Naive thymus-derived CD4-positive, alpha-beta T cell (primary cell): ENCODE data around the gene MLYCD. TPM values are rescaled to one million over a fixed set of nuclear protein-coding genes. Genes with fewer than 3 reads are reported as not detected.

Source experiments
- ATAC-seq: fragments of 150-1000 bp; cut with Tn5 transposase; 2 replicates; pipeline ENCODE4 v1.10.0; 2021; ENCODE audit warnings: mild to moderate bottlenecking, moderate library complexity
- CTCF ChIA-PET: fragments of 350-600 bp; sonication (Branson Sonifier 250); formaldehyde crosslinking; loops from one replicate; lab custom pipeline; 2021; ENCODE audit warnings: antibody characterized with exemption; lab: Charles Lee
- POLR2A ChIA-PET: fragments of 350-600 bp; sonication (Branson Sonifier 250); formaldehyde crosslinking; loops from one replicate; lab custom pipeline; 2021; ENCODE audit warnings: antibody characterized with exemption, inconsistent platforms; lab: Charles Lee
- DNase-seq, 9 donors: peaks; one replicate each; pipeline versions ENCODE4 v3.0.0 to v3.0.0-alpha.2; 2020 to 2022; ENCODE audit warnings: mixed read lengths in 1 of 9
- H3K27ac ChIP-seq: one replicate; pipeline ENCODE4 v1.7.0; 2013; ENCODE audit warnings: mild to moderate bottlenecking, low read depth, low read length, moderate library complexity
- H3K27me3 ChIP-seq, 2 donors: one replicate each; pipeline ENCODE4 v1.7.0; 2013; ENCODE audit warnings: low read length in 2 of 2, mild to moderate bottlenecking in 2 of 2, moderate library complexity in 2 of 2; ENCODE audit not compliant: control insufficient read depth in 2 of 2, insufficient read depth in 2 of 2
- H3K36me3 ChIP-seq, 3 experiments: 1 replicate in 2 of 3; 2 replicates in 1 of 3; pipeline ENCODE4 v1.7.0; 2013; ENCODE audit warnings: low read length in 3 of 3, mild to moderate bottlenecking in 3 of 3, moderate library complexity in 1 of 3; ENCODE audit not compliant: insufficient read depth in 3 of 3, control insufficient read depth in 2 of 3
- H3K4me1 ChIP-seq, 2 donors: one replicate each; pipeline ENCODE4 v1.7.0; 2013; ENCODE audit warnings: low read length in 2 of 2, mild to moderate bottlenecking in 2 of 2, moderate library complexity in 1 of 2; ENCODE audit not compliant: control insufficient read depth in 2 of 2, insufficient read depth in 2 of 2
- H3K4me3 ChIP-seq: 2 replicates; pipeline ENCODE4 v1.7.0; 2013; ENCODE audit warnings: mild to moderate bottlenecking, low read length
- H3K9me3 ChIP-seq, 3 experiments: 1 replicate in 2 of 3; 2 replicates in 1 of 3; pipeline ENCODE4 v1.7.0; 2013; ENCODE audit warnings: low read length in 3 of 3; ENCODE audit not compliant: control insufficient read depth in 2 of 3
- H3K27ac Mint-ChIP-seq, 9 donors: one replicate each; pipeline ENCODE4 v1.8.0; 2020 to 2022; ENCODE audit warnings: mixed read lengths in 9 of 9, mild to moderate bottlenecking in 8 of 9, moderate library complexity in 5 of 9, inconsistent platforms in 2 of 9
- H3K27me3 Mint-ChIP-seq, 5 donors: one replicate each; pipeline ENCODE4 v1.8.0; 2021 to 2022; ENCODE audit warnings: mixed read lengths in 5 of 5, mild to moderate bottlenecking in 1 of 5
- H3K36me3 Mint-ChIP-seq, 5 donors: one replicate each; pipeline ENCODE4 v1.8.0; 2020 to 2022; ENCODE audit warnings: mixed read lengths in 5 of 5, mild to moderate bottlenecking in 3 of 5, inconsistent platforms in 1 of 5
- H3K4me1 Mint-ChIP-seq, 7 donors: one replicate each; pipeline ENCODE4 v1.8.0; 2020 to 2022; ENCODE audit warnings: mixed read lengths in 7 of 7, mild to moderate bottlenecking in 3 of 7, inconsistent platforms in 1 of 7
- H3K4me3 Mint-ChIP-seq, 10 donors: one replicate each; pipeline ENCODE4 v1.8.0; 2020 to 2022; ENCODE audit warnings: mild to moderate bottlenecking in 10 of 10, mixed read lengths in 10 of 10, moderate library complexity in 6 of 10, inconsistent platforms in 2 of 10
- H3K9me3 Mint-ChIP-seq, 11 donors: one replicate each; pipeline ENCODE4 v1.8.0; 2020 to 2022; ENCODE audit warnings: mixed read lengths in 11 of 11, mild to moderate bottlenecking in 4 of 11, inconsistent platforms in 1 of 11, moderate library complexity in 1 of 11
- intact Hi-C, 2 donors: fragments of 100-400 bp; cut with micrococcal nuclease; formaldehyde crosslinking; loops; one replicate each; pipeline ENCODE4 v1.15.1; 2023
- polyA plus RNA-seq, 2 donors: library from polyadenylated mRNA; unstranded; fragments of 300-500 nt; fragmentation: Illumina TruSeq; gene quantifications; one replicate each; pipeline ENCODE4 v1.2.3, GENCODE V29; 2021
- total RNA-seq, 6 experiments: library from RNA in 5 of 6; stranded (reverse) in 5 of 6; gene quantifications; 1 replicate in 5 of 6; 2 replicates in 1 of 6; pipeline ENCODE4 v1.2.3 and lab custom pipeline; 2021 to 2026

Gene MLYCD
- total and polyA plus RNA-seq, 7 experiments from 2014 or later = 1.8 to 11.4 (median 6.7) TPM

- H3K4me3 ChIP-seq = no peak overlapping the region
- ChIA-PET POLR2A (no interaction called here), CTCF (no interaction called here)
- H3K27me3 Mint-ChIP-seq = peaks cover 0 to 18% (median under 1%) of the 10 kb centered on the region in 5 donors
- no peaks in the 10 kb centered on the region for H3K9me3 ChIP-seq
- no peaks in the 10 kb centered on the region for H3K4me1 ChIP-seq
- DNase-seq (no peak), ATAC-seq (no peak)
- no peaks in the 10 kb centered on the region for H3K27me3 ChIP-seq
- no peak overlapping the region for H3K27ac ChIP-seq
- H3K9me3 Mint-ChIP-seq = peaks cover 0 to 2% (median 0%) of the 10 kb centered on the region in 11 donors
- no peak overlapping the region for H3K4me3 Mint-ChIP-seq
- H3K36me3 ChIP-seq = no peaks in the 10 kb centered on the region
- intact Hi-C loops = no loop called here
- H3K27ac Mint-ChIP-seq = no peak overlapping the region
- no peaks in the 10 kb centered on the region for H3K4me1 Mint-ChIP-seq
- no peaks in the 10 kb centered on the region for H3K36me3 Mint-ChIP-seq
Measured at GRCh38 chr16:83854420-83854819, 44.5 kb upstream of the MLYCD start.

GRCh38 chr16:83856792-83857191, 42.1 kb upstream of the MLYCD start:
- Mint-ChIP-seq H3K9me3 (peaks cover 0 to 2% (median 0%) of the 10 kb centered on the region in 11 donors), H3K27me3 (peaks cover 0 to 16% (median 0%) of the 10 kb centered on the region in 5 donors), H3K4me3 (no peak overlapping the region), H3K36me3 (no peaks in the 10 kb centered on the region), H3K27ac (no peak overlapping the region), H3K4me1 (no peaks in the 10 kb centered on the region)
- Histone ChIP-seq H3K9me3 (no peaks in the 10 kb centered on the region), H3K4me3 (no peak overlapping the region), H3K4me1 (no peaks in the 10 kb centered on the region), H3K27ac (no peak overlapping the region), H3K36me3 (no peaks in the 10 kb centered on the region), H3K27me3 (no peaks in the 10 kb centered on the region)
- ATAC-seq (no peak), DNase-seq (no peak)
- intact Hi-C loops = no loop called here
- ChIA-PET CTCF (no interaction called here), POLR2A (no interaction called here)

- no peak for ATAC-seq
Measured at GRCh38 chr16:83859265-83859664, 39.6 kb upstream of the MLYCD start.

GRCh38 chr16:83862661-83863060, 36.3 kb upstream of the MLYCD start:
- ChIA-PET POLR2A (no interaction called here), CTCF (interaction anchor here (1.3 kb wide), 1 partner anchor 13 kb away, joined by 4 read pairs; no protein-coding TSS in a partner anchor)
- intact Hi-C loops = no loop called here
- Mint-ChIP-seq H3K27ac (no peak overlapping the region), H3K27me3 (peaks cover 11 to 23% (median 13%) of the 10 kb centered on the region in 5 donors), H3K36me3 (peaks cover 0 to 14% (median 6%) of the 10 kb centered on the region in 5 donors), H3K4me3 (no peak overlapping the region), H3K4me1 (peaks cover 0 to 3% (median 0%) of the 10 kb centered on the region in 7 donors), H3K9me3 (peaks cover 0 to 19% (median 11%) of the 10 kb centered on the region in 11 donors)
- H3K36me3 ChIP-seq = no peaks in the 10 kb centered on the region
- ATAC-seq (no peak), DNase-seq (no peak)
- no peaks in the 10 kb centered on the region for H3K9me3 ChIP-seq
- no peak overlapping the region for H3K4me3 ChIP-seq
- no peaks in the 10 kb centered on the region for H3K27me3 ChIP-seq
- no peaks in the 10 kb centered on the region for H3K4me1 ChIP-seq
- H3K27ac ChIP-seq = no peak overlapping the region

More at GRCh38 chr16:83859265-83859664, 39.6 kb upstream of the MLYCD start:
- Histone ChIP-seq H3K4me1 (no peaks in the 10 kb centered on the region), H3K4me3 (no peak overlapping the region), H3K36me3 (no peaks in the 10 kb centered on the region), H3K9me3 (no peaks in the 10 kb centered on the region), H3K27me3 (no peaks in the 10 kb centered on the region), H3K27ac (no peak overlapping the region)
- Mint-ChIP-seq H3K27me3 (peaks cover 0 to 10% (median 0%) of the 10 kb centered on the region in 5 donors), H3K9me3 (peaks cover 0 to 6% (median 0%) of the 10 kb centered on the region in 11 donors), H3K4me1 (no peaks in the 10 kb centered on the region), H3K27ac (no peak overlapping the region), H3K4me3 (no peak overlapping the region), H3K36me3 (peaks cover 0 to 4% (median 0%) of the 10 kb centered on the region in 5 donors)
- ChIA-PET CTCF (no interaction called here), POLR2A (no interaction called here)
- intact Hi-C loops = no loop called here
- DNase-seq = no peak

- no peak overlapping the region for H3K4me3 ChIP-seq
- H3K4me1 ChIP-seq = no peaks in the 10 kb centered on the region
- DNase-seq (no peak), ATAC-seq (no peak)
- Mint-ChIP-seq H3K27me3 (peaks cover 11 to 25% (median 22%) of the 10 kb centered on the region in 5 donors), H3K4me3 (no peak overlapping the region), H3K27ac (no peak overlapping the region), H3K4me1 (peaks cover 0 to 3% (median 0%) of the 10 kb centered on the region in 7 donors), H3K36me3 (peaks cover 0 to 14% (median 6%) of the 10 kb centered on the region in 5 donors), H3K9me3 (peaks cover 0 to 20% (median 11%) of the 10 kb centered on the region in 11 donors)
- no peaks in the 10 kb centered on the region for H3K27me3 ChIP-seq
- no peak overlapping the region for H3K27ac ChIP-seq
- intact Hi-C loops = no loop called here
- ChIA-PET CTCF (no interaction called here), POLR2A (no interaction called here)
- H3K36me3 ChIP-seq = no peaks in the 10 kb centered on the region
- H3K9me3 ChIP-seq = no peaks in the 10 kb centered on the region
Measured at GRCh38 chr16:83863682-83864081, 35.2 kb upstream of the MLYCD start.

GRCh38 chr16:83870830-83871229, 28.1 kb upstream of the MLYCD start:
- Mint-ChIP-seq H3K27ac (no peak overlapping the region), H3K36me3 (peaks cover 0 to 10% (median 5%) of the 10 kb centered on the region in 5 donors), H3K27me3 (peaks cover 44 to 57% (median 54%) of the 10 kb centered on the region in 5 donors), H3K4me3 (no peak overlapping the region), H3K4me1 (peaks cover 0 to under 1% (median 0%) of the 10 kb centered on the region in 7 donors), H3K9me3 (peaks cover 0 to 14% (median 11%) of the 10 kb centered on the region in 11 donors)
- POLR2A ChIA-PET = interaction anchor here (0.6 kb wide), 1 partner anchor 24 kb away, joined by 3 read pairs; no protein-coding TSS in a partner anchor
- intact Hi-C loops = no loop called here
- Histone ChIP-seq H3K27ac (no peak overlapping the region), H3K27me3 (no peaks in the 10 kb centered on the region), H3K4me1 (no peaks in the 10 kb centered on the region), H3K36me3 (no peaks in the 10 kb centered on the region), H3K4me3 (no peak overlapping the region), H3K9me3 (no peaks in the 10 kb centered on the region)
- ATAC-seq = no peak
- no peak for DNase-seq
- CTCF ChIA-PET = no interaction called here

GRCh38 chr16:83878838-83879237, 20.1 kb upstream of the MLYCD start:
- no peak for ATAC-seq
- Mint-ChIP-seq H3K4me1 (no peaks in the 10 kb centered on the region), H3K4me3 (no peak overlapping the region), H3K9me3 (peaks cover 0 to 3% (median 0%) of the 10 kb centered on the region in 11 donors), H3K36me3 (peaks cover 0 to 6% (median 3%) of the 10 kb centered on the region in 5 donors), H3K27ac (no peak overlapping the region), H3K27me3 (peaks cover 15 to 43% (median 26%) of the 10 kb centered on the region in 5 donors)
- POLR2A ChIA-PET = no interaction called here
- intact Hi-C loops = loop anchor here (1.0 to 5.0 kb wide), 2 partner anchors 52 to 53 kb away; no protein-coding TSS in a partner anchor
- Histone ChIP-seq H3K4me1 (no peaks in the 10 kb centered on the region), H3K9me3 (no peaks in the 10 kb centered on the region), H3K4me3 (no peak overlapping the region), H3K27ac (no peak overlapping the region), H3K27me3 (no peaks in the 10 kb centered on the region), H3K36me3 (no peaks in the 10 kb centered on the region)
- CTCF ChIA-PET = no interaction called here
- DNase-seq = no peak
